GM12864 (cell line): ENCODE results near the gene SREBF1.

Experiments used
- DNase-seq: peaks from one replicate; pipeline ENCODE4 v3.0.0-alpha.2; 2011; ENCODE audit warnings: low read depth
- H3K4me3 ChIP-seq: 2 replicates; pipeline ENCODE4 v1.5.1; 2011; ENCODE audit warnings: mild to moderate bottlenecking, low read depth, low read length, control low read depth
- TF ChIP-seq, protein P1 (sequence below): IDR thresholded peaks from 2 replicates; pipeline ENCODE4 v1.5.1; 2011; ENCODE audit warnings: low read depth, mild to moderate bottlenecking, moderate library complexity, low read length, control low read depth, inconsistent platforms; ENCODE audit errors: missing control alignments

SREBF1 gene

DNA sequence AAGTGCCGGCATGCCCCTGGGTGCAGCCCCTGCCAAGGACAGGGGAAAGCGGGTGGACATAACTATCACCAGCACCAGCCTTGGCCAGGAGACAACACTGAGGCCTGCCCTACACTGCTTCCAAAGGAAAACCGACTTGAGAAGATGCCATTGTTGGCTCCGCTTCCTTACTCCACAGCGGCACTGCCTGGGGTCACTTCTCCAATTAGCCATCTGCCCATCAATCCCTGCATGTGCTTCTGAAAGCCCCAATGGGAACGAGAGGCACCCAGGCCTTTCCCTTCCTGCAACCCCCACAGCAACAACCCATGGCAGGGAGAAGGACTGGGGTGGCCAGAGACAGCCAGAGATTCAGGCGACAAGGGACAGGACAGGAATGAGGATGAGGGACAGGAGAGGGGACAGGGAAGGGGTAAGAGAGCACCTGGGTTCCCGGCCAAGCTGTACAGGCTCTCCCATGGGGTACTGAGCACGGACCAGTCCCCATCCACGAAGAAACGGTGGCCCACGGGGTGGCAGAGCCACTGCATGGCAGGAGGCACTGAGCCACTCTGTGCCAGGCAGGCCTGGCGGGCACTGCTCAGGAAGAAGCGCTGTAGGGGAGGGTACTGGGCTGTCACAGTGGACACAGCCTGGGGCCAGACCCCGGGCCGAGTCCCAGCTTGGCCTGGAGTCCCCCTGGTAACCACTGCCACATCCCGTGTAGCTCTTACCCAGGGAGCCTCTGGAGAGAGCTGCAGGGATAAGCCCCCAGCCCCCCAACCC is 21.2 kb downstream of the SREBF1 start:
- no peak for DNase-seq
- TF ChIP-seq, protein P1, sequence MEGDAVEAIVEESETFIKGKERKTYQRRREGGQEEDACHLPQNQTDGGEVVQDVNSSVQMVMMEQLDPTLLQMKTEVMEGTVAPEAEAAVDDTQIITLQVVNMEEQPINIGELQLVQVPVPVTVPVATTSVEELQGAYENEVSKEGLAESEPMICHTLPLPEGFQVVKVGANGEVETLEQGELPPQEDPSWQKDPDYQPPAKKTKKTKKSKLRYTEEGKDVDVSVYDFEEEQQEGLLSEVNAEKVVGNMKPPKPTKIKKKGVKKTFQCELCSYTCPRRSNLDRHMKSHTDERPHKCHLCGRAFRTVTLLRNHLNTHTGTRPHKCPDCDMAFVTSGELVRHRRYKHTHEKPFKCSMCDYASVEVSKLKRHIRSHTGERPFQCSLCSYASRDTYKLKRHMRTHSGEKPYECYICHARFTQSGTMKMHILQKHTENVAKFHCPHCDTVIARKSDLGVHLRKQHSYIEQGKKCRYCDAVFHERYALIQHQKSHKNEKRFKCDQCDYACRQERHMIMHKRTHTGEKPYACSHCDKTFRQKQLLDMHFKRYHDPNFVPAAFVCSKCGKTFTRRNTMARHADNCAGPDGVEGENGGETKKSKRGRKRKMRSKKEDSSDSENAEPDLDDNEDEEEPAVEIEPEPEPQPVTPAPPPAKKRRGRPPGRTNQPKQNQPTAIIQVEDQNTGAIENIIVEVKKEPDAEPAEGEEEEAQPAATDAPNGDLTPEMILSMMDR = no peak
- H3K4me3 ChIP-seq = no peak overlapping the region

DNA sequence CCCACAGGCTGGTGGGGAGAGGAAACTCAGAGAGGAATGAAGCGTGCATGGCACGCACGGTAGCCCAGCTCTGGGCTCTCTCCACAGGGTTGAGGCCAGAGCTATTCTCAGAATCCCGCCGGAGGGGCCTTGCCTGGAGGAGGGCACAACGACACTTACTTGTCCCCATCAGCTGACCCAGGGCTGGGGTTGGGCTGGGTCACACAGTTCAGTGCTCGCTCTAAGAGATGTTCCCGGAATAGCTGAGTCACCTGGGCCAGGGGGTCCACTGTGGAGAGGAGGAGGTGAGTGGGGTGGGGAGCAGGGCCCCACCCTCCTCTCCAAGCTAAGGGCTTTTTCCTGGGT is 21.8 kb downstream of the SREBF1 start:
- DNase-seq = no peak
- TF ChIP-seq, protein P1 = no peak
- H3K4me3 ChIP-seq = no peak overlapping the region

DNA sequence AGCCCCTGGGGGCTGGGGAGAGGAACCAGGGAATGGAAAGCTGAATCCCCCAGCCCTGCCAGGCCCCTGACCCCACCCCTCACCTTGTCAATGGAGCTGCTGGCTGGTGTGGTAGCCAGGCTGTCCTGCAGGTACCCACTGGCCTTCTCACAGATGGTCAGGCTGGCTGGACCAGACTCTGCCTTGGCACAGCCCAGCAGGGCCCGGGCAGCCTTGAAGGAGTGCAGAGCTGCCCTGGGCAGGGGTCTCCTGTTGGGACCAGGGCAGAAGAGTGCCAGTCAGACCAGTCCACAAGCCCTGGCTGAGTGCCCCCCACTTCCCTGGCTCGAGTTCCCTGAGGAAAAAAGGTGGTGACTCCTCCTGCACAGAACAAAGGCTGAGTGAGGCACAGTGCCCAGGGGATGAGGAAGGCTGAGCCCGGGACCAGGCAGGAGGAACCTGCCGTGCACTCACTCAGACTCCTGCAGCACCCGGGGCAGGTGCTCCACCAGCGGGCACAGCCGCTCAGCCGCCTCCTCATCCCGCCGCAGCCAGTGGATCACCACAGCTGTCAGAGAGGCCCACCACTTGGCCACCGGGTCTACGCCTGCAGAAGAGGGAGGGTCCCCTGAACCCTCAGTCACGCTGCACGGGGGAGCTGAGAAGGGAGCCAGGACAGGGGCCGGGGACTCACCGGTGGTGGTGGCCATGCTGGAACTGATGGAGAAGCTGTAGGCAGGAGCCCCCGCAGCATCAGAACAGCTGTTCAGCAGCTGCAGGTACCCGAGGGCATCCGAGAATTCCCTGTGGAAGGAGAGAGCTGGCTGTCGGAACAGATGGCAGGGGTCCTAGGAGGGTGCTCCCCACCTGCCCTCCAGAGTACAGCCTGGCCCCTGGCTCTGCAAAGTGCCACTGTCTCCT is 22.4 kb downstream of the SREBF1 start:
- H3K4me3 ChIP-seq = no peak overlapping the region
- no peak for DNase-seq
- TF ChIP-seq, protein P1 = no peak

DNA sequence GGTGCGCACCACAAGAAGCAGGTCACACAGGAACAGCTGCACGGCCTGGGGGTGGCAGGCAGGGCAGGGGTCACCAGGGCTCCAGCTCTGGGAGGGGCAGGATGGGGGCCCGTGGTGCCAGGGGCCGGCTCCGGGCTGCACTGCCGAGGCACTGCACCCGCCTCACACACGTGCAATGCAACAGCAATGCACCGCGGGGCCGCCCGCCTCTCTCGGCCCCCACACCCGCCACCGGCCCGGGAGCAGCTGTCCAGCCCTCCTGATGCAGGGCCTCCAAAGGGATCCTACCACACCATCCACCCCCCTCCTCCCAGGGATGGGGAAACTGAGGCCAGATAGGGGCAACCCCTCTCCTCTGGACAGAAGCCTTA is 23.1 kb downstream of the SREBF1 start:
- TF ChIP-seq, protein P1 = no peak
- no peak for DNase-seq
- H3K4me3 ChIP-seq = no peak overlapping the region

DNA sequence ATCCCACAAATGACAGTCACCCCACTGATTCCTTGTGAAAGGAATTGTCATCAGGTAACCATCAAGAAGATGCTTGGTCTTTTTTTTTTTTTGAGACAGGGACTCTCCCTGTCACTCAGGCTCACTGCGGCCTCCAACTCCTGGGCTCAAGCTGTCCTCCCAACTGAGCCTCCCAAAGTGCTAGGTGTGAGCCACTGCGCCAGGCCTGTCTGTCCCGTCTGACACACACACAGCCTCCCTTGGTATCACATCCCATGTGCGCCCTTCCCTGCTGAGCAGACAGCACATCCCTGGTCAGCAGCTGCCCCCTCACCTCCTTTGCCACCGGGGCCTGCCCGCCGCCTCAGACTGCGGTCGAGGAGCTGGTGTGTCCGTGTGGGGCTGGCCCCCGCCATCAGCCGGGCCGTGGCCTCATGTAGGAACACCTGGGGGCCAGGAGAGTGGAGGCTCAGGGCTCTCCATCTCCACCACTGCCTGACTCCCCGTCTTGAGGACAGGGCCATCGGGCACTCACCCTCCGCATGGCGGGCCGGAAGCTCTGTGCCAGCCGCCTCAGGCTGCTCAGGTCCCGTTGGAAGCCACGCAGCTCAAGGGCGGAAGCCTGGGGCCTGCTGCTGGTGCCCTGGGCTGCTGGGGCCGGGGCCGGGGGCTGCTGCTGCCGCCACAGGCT is 23.6 kb downstream of the SREBF1 start:
- TF ChIP-seq, protein P1 = no peak
- no peak for DNase-seq
- no peak overlapping the region for H3K4me3 ChIP-seq

DNA sequence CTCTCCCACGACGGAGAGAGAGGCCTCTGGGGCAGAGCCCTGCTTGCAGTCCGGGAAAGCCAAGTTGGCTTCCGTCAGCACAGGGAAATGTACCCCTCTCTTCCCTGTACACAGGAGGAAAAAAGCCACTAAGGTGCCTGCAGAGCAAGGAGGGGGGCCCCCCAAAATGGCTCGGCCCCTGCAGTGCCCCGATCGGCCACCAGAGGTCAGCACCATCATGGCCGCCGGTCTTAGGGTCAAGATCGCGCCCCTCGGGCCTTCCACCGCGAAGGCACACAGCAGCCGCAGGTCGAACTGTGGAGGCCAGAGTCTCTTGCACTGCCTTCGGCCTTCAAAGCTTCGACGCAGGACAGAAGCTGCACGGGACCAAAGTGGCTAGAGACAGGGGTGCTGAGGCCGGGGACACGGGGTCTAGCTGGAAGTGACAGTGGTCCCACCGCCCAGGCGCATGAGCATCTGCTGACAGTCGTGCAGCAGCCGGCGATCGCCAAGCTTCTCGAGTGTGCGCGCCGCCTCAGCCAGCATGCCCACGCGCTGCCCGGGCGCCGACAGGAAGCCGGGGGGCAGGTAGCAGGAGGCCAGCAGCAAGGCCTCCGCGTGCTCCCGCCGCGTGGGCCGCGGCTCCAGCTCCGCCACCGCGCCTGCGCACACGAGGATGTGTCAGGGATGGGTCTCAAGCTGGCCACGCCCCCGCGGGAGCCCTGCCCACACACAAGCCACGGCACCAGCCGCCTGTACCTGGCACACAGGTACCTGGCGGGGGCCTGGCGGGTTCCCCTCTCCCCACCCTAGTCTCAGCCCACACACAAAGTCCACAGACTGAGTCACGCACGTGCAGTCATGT is 24.4 kb downstream of the SREBF1 start:
- TF ChIP-seq, protein P1 = peak; percentile 98
- DNase-seq = no peak

More for the DNA sequence above, 24.4 kb downstream of the SREBF1 start:
- no peak overlapping the region for H3K4me3 ChIP-seq
